ENCODE data around the gene ITGA1. TPM values are rescaled to one million over a fixed set of nuclear protein-coding genes. Genes with fewer than 3 reads are reported as not detected.

The ITGA1 gene
- total RNA-seq, 2 donors from 2014 or later: 0.33 to 3.5 TPM

DNA sequence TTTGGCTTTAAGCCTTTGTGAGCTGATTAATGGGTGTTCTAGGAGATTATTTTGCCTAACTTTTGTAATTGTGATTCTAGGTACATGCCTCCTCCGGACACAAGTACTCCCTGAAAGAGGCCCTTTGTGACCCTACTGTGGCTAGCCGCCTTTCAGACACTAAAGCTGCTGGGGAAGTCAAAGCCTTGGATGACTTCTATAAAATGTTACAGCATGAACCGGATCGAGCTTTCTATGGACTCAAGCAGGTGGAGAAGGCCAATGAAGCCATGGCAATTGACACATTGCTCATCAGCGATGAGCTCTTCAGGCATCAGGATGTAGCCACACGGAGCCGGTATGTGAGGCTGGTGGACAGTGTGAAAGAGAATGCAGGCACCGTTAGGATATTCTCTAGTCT is 13.6 kb downstream of the ITGA1 start:
- Histone ChIP-seq H3K9me3 (ENCODE audit: control insufficient read depth, low read length) (no peaks in the 10 kb centered on the region), H3K4me3 (ENCODE audit: low read length) (peak overlapping the region; percentile 99), H3K27ac (ENCODE audit: low read depth, low read length) (no peak overlapping the region), H3K36me3 (ENCODE audit: control insufficient read depth, insufficient read depth, low read length) (peaks cover 5% of the 10 kb centered on the region), H3K4me1 (ENCODE audit: control insufficient read depth, insufficient read depth, low read length) (peaks cover 3% of the 10 kb centered on the region), H3K27me3 (ENCODE audit: control insufficient read depth, insufficient read depth, low read length, poor library complexity, severe bottlenecking) (no peaks in the 10 kb centered on the region), H3K9ac (ENCODE audit: extremely low read depth, low read length, poor library complexity, severe bottlenecking) (peak overlapping the region; percentile 90)
- Mint-ChIP-seq H3K36me3 (ENCODE audit: low read depth) (peaks cover 8% of the 10 kb centered on the region), H3K4me1 (peaks cover 38% of the 10 kb centered on the region), H3K27ac (peak overlapping the region; percentile 98), H3K9me3 (no peaks in the 10 kb centered on the region), H3K4me3 (peak overlapping the region; percentile 83), H3K27me3 (ENCODE audit: insufficient read depth) (no peaks in the 10 kb centered on the region)
- 7 to 10% methylated on average over 7 to 8 of the region's 8 CpGs for WGBS, 2 experiments (ENCODE audit: insufficient coverage in 1 of 2, insufficient read length in 1 of 2)
- peak; percentile 55 for DNase-seq
- TF ChIP-seq, protein P1, sequence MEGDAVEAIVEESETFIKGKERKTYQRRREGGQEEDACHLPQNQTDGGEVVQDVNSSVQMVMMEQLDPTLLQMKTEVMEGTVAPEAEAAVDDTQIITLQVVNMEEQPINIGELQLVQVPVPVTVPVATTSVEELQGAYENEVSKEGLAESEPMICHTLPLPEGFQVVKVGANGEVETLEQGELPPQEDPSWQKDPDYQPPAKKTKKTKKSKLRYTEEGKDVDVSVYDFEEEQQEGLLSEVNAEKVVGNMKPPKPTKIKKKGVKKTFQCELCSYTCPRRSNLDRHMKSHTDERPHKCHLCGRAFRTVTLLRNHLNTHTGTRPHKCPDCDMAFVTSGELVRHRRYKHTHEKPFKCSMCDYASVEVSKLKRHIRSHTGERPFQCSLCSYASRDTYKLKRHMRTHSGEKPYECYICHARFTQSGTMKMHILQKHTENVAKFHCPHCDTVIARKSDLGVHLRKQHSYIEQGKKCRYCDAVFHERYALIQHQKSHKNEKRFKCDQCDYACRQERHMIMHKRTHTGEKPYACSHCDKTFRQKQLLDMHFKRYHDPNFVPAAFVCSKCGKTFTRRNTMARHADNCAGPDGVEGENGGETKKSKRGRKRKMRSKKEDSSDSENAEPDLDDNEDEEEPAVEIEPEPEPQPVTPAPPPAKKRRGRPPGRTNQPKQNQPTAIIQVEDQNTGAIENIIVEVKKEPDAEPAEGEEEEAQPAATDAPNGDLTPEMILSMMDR (conservative IDR thresholded peaks at IDR 0.05): no peak

DNA sequence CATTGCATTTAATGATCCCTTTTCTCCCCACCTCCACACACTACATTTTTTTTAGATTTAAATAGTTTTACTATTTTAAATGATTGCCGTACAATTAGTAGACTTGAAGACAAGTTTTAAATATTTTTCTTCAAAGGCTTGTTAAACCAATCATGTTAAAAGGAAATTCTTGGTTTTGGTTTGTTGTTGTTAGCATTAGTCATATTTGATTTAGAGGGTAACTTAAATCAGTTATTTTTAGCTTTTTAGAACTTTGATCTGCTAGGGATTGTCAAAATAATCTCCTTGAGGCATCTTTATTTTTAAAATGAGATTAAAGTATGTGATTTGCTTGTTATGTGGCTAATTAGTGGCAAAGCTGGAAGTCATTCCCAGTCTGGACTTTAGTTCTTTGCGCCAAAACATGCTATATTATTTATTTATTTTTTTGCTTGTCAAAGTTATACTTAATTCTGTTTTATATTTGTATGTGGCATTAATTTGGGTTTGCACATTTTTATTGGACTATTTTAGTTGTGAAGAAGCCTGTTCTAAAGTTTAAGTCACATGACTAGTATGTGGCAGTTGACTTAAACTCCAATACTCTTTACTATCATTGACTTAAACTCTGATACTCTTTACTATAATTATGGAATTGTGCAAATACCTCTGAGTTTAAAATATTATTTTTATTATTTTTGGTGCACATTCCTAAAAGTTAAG is 14.7 kb downstream of the ITGA1 start:
- Histone ChIP-seq H3K36me3 (ENCODE audit: control insufficient read depth, insufficient read depth, low read length) (peaks cover 5% of the 10 kb centered on the region), H3K4me1 (ENCODE audit: control insufficient read depth, insufficient read depth, low read length) (peaks cover 3% of the 10 kb centered on the region), H3K9me3 (ENCODE audit: control insufficient read depth, low read length) (no peaks in the 10 kb centered on the region), H3K9ac (ENCODE audit: extremely low read depth, low read length, poor library complexity, severe bottlenecking) (no peak overlapping the region), H3K27ac (ENCODE audit: low read depth, low read length) (no peak overlapping the region), H3K27me3 (ENCODE audit: control insufficient read depth, insufficient read depth, low read length, poor library complexity, severe bottlenecking) (no peaks in the 10 kb centered on the region), H3K4me3 (ENCODE audit: low read length) (peak overlapping the region; percentile 99)
- H3K9me3 Mint-ChIP-seq: no peaks in the 10 kb centered on the region
- H3K27me3 Mint-ChIP-seq (ENCODE audit: insufficient read depth): no peaks in the 10 kb centered on the region
- WGBS, 2 experiments (ENCODE audit: insufficient coverage in 1 of 2, insufficient read length in 1 of 2): 81% methylated on average over 2 of the region's 2 CpGs; no CpG with 5 or more reads in 1 of the 2 experiments
- no peak overlapping the region for H3K27ac Mint-ChIP-seq
- TF ChIP-seq, protein P1 (conservative IDR thresholded peaks at IDR 0.05): no peak
- H3K4me3 Mint-ChIP-seq: no peak overlapping the region
- H3K4me1 Mint-ChIP-seq: peaks cover 31% of the 10 kb centered on the region
- DNase-seq: no peak
- peaks cover 8% of the 10 kb centered on the region for H3K36me3 Mint-ChIP-seq (ENCODE audit: low read depth)

- Histone ChIP-seq H3K27ac (ENCODE audit: low read depth, low read length) (no peak overlapping the region), H3K9me3 (ENCODE audit: control insufficient read depth, low read length) (no peaks in the 10 kb centered on the region), H3K27me3 (ENCODE audit: control insufficient read depth, insufficient read depth, low read length, poor library complexity, severe bottlenecking) (no peaks in the 10 kb centered on the region), H3K4me1 (ENCODE audit: control insufficient read depth, insufficient read depth, low read length) (peaks cover 5% of the 10 kb centered on the region), H3K4me3 (ENCODE audit: low read length) (peak overlapping the region; percentile 99), H3K9ac (ENCODE audit: extremely low read depth, low read length, poor library complexity, severe bottlenecking) (no peak overlapping the region), H3K36me3 (ENCODE audit: control insufficient read depth, insufficient read depth, low read length) (peaks cover 5% of the 10 kb centered on the region)
- Mint-ChIP-seq H3K27me3 (ENCODE audit: insufficient read depth) (no peaks in the 10 kb centered on the region), H3K27ac (no peak overlapping the region), H3K9me3 (no peaks in the 10 kb centered on the region), H3K36me3 (ENCODE audit: low read depth) (peaks cover 8% of the 10 kb centered on the region), H3K4me3 (no peak overlapping the region), H3K4me1 (peaks cover 26% of the 10 kb centered on the region)
- no peak for DNase-seq
- TF ChIP-seq, protein P1 (conservative IDR thresholded peaks at IDR 0.05): no peak
- 81% methylated on average over 5 of the region's 6 CpGs for WGBS, 2 experiments (ENCODE audit: insufficient coverage in 1 of 2, insufficient read length in 1 of 2)
These were observed 15.2 kb downstream of the ITGA1 start for GRCh38 chr5:52802974-52803336.
